Measurements from ENCODE around the gene MUC4.

GRCh38 chr3:195761567-195762248 is 50.0 kb downstream of the MUC4 start:
- TF ChIP-seq CTCF (IDR thresholded peaks at IDR 0.05 in 2 of 3, conservative IDR thresholded peaks at IDR 0.05 in 1 of 3; ENCODE audit: control insufficient read depth in 2 of 3, extremely low read depth in 1 of 3, insufficient read depth in 1 of 3, low read depth in 3 of 3, low read length in 3 of 3), result no peak
- no peak for TF ChIP-seq SUPT20H (IDR thresholded peaks at IDR 0.05; ENCODE audit: borderline replicate concordance, control insufficient read depth, low read depth, low read length)
- TF ChIP-seq POLR2A (IDR thresholded peaks at IDR 0.05; ENCODE audit: low read depth, low read length), result no peak
- TF ChIP-seq HDGF (IDR thresholded peaks at IDR 0.05), result no peak
- TF ChIP-seq SMAD5 (IDR thresholded peaks at IDR 0.05; ENCODE audit: low read depth), result no peak
- no peak for TF ChIP-seq MEF2A (IDR thresholded peaks at IDR 0.05; ENCODE audit: insufficient read depth, low read depth, low read length)
- no peak for TF ChIP-seq USF2 (IDR thresholded peaks at IDR 0.05; ENCODE audit: borderline replicate concordance, low read depth, low read length)
- no peak for TF ChIP-seq CHD1 (IDR thresholded peaks at IDR 0.05; ENCODE audit: low read depth, low read length)
- TF ChIP-seq NKRF (conservative IDR thresholded peaks at IDR 0.05), result no peak
- no peak for TF ChIP-seq YY1 (IDR thresholded peaks at IDR 0.05; ENCODE audit: low read depth, low read length)
- no peak for TF ChIP-seq REST (IDR thresholded peaks at IDR 0.05; ENCODE audit: low read depth, low read length)
- TF ChIP-seq ZZZ3 (IDR thresholded peaks at IDR 0.05; ENCODE audit: control insufficient read depth, insufficient read length, low read depth), result no peak
- TF ChIP-seq HSF1 (IDR thresholded peaks at IDR 0.05; ENCODE audit: low read depth, low read length), result no peak

Data from GM12878 (cell line).